ENCODE data around the gene ZNF135.

The ZNF135 gene

DNA sequence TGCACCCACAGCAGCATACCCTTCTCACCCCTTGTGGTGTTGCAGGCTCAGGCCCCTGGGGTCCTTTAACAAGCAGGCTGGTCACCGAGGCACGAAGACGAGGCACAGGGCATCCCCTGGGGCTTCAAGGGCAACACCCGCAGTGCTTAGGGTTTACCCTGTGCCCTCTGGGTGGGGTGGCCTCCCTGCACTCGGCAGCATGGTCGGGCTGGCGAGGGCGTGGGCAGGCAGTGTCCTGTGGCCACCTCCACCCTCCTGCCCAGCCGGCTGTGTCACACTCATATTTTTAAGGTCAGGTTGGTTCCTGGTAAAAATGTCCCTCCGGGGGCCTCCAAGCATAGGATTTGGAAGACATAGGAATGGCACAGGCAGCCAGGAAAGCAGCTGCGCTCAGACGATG is 11.4 kb upstream of the ZNF135 start:
- peaks cover 5% of the 10 kb centered on the region for H3K36me3 ChIP-seq
- H3K27me3 ChIP-seq (ENCODE audit: insufficient read depth, low read depth, severe bottlenecking): no peaks in the 10 kb centered on the region
- DNase-seq: no peak
- no peak overlapping the region for H3K4me3 ChIP-seq (ENCODE audit: low read depth, low read length)
- TF ChIP-seq, protein P1, sequence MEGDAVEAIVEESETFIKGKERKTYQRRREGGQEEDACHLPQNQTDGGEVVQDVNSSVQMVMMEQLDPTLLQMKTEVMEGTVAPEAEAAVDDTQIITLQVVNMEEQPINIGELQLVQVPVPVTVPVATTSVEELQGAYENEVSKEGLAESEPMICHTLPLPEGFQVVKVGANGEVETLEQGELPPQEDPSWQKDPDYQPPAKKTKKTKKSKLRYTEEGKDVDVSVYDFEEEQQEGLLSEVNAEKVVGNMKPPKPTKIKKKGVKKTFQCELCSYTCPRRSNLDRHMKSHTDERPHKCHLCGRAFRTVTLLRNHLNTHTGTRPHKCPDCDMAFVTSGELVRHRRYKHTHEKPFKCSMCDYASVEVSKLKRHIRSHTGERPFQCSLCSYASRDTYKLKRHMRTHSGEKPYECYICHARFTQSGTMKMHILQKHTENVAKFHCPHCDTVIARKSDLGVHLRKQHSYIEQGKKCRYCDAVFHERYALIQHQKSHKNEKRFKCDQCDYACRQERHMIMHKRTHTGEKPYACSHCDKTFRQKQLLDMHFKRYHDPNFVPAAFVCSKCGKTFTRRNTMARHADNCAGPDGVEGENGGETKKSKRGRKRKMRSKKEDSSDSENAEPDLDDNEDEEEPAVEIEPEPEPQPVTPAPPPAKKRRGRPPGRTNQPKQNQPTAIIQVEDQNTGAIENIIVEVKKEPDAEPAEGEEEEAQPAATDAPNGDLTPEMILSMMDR (IDR thresholded peaks at IDR 0.05; ENCODE audit: low read depth, low read length): no peak
- H3K27ac ChIP-seq: no peak overlapping the region
- H3K9me3 ChIP-seq (ENCODE audit: severe bottlenecking): peaks cover 9% of the 10 kb centered on the region

GRCh38 chr19:58052256-58052655 is 6.8 kb upstream of the ZNF135 start:
- Histone ChIP-seq H3K27me3 (ENCODE audit: insufficient read depth, low read depth, severe bottlenecking) (no peaks in the 10 kb centered on the region), H3K36me3 (peaks cover 5% of the 10 kb centered on the region; the same call in 1 of the 2 replicates), H3K9me3 (ENCODE audit: severe bottlenecking) (peaks cover 9% of the 10 kb centered on the region), H3K27ac (no peak overlapping the region), H3K4me3 (ENCODE audit: low read depth, low read length) (no peak overlapping the region)
- TF ChIP-seq, protein P1 (IDR thresholded peaks at IDR 0.05; ENCODE audit: low read depth, low read length): no peak
- no peak for DNase-seq

- Histone ChIP-seq H3K4me3 (ENCODE audit: low read depth, low read length) (no peak overlapping the region), H3K27ac (no peak overlapping the region), H3K27me3 (ENCODE audit: insufficient read depth, low read depth, severe bottlenecking) (no peaks in the 10 kb centered on the region), H3K9me3 (ENCODE audit: severe bottlenecking) (peaks cover 9% of the 10 kb centered on the region), H3K36me3 (peaks cover 5% of the 10 kb centered on the region; the same call in 1 of the 2 replicates)
- TF ChIP-seq, protein P1 (IDR thresholded peaks at IDR 0.05; ENCODE audit: low read depth, low read length): no peak
- DNase-seq: no peak
Observed at GRCh38 chr19:58053480-58054156, 5.5 kb upstream of the ZNF135 start.

GRCh38 chr19:58054901-58055874 is 3.9 kb upstream of the ZNF135 start:
- H3K27ac ChIP-seq: peak overlapping the region; percentile 86
- TF ChIP-seq, protein P1 (IDR thresholded peaks at IDR 0.05; ENCODE audit: low read depth, low read length): peak; percentile 77
- H3K9me3 ChIP-seq (ENCODE audit: severe bottlenecking): peaks cover 6% of the 10 kb centered on the region
- H3K4me3 ChIP-seq (ENCODE audit: low read depth, low read length): peak overlapping the region; percentile 76
- DNase-seq: peak; percentile 91
- no peaks in the 10 kb centered on the region for H3K27me3 ChIP-seq (ENCODE audit: insufficient read depth, low read depth, severe bottlenecking)
- H3K36me3 ChIP-seq: peaks cover 5% of the 10 kb centered on the region; the same call in 1 of the 2 replicates

DNA sequence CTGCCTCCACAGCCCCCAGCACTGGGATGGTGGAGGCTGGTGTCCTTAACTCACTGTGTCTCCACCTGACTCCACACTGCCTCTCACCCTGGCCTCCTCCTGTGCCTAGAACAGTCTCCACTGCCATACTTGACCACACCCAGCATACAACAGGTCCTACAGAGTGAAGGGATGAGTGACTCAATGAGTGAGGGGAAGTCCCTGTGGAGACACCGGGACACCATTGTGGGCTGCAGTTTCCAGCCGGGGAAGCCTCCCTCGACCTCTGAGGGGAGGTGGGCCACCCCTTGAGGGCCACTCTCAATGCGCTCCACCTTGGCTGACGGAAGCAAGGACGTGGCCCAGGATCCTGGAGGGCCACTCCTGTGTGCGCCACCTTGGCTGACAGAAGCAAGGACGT is 2.8 kb upstream of the ZNF135 start:
- H3K27me3 ChIP-seq (ENCODE audit: insufficient read depth, low read depth, severe bottlenecking): no peaks in the 10 kb centered on the region
- no peak overlapping the region for H3K4me3 ChIP-seq (ENCODE audit: low read depth, low read length)
- peaks cover 5% of the 10 kb centered on the region; the same call in 1 of the 2 replicates for H3K36me3 ChIP-seq
- no peak overlapping the region for H3K27ac ChIP-seq
- TF ChIP-seq, protein P1 (IDR thresholded peaks at IDR 0.05; ENCODE audit: low read depth, low read length): no peak
- H3K9me3 ChIP-seq (ENCODE audit: severe bottlenecking): peaks cover 6% of the 10 kb centered on the region
- no peak for DNase-seq
